NCI-H2196 (cell line): ENCODE measurements around the gene SPATA31C2.
"Not testable (repeated sequence)": the region's sequence is repeated elsewhere in the genome, so short reads cannot be mapped to it uniquely, and the experiment has no call there.

Source experiments
- DNase-seq: peaks from one replicate; lab custom pipeline; 2025; ENCODE audit not compliant: unreplicated experiment; lab: John Stamatoyannopoulos, UW

The SPATA31C2 gene

DNA sequence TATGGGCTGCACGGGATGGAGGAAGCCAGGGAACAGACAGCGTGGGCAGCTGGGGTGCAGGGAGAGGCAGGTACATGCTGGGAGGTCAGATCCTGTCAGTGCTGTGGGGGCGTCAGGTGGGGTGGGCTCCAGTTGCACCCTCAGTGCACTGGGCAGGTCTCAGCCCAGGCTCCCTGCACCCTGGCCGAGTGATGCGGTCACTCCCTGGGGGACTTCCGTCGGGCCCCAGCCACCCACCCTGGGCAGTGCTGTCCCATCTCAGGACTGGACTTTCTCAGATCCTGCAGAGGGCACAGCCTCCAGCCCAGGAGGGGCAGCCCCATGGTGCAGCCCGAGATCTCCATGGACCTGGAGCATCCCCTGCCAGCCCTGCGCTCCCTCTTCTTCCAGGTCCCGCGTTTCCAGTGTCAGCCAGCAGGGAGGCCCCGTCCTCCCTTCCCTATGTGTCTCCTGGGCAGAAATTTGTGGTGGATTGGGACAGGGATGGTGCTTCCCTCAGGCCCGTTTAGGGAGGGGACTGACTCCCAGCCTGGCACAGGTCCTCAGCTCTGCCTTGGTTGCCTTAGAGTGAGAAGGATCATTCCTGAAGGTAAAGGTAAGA, 10.5 kb downstream of the SPATA31C2 start:
- DNase-seq = not testable (repeated sequence)

DNA sequence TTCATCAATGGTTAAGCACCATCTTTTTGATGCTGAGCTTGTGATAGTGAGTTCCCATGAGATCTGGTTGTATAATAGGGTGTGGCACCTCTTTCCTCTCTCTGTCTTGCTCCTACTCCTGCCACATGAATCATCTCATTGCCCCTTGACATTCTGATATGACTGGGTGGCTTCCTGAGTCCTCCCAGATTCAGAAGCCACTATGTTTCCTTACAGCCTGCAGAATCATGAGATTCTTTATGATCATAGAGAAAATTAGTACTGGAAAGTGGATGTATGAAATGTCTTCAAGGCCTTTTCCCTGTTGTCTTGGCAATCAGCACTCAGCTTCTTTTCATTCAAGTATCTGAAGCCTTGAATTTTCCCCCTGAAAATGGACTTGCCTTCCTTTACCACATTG, 14.9 kb downstream of the SPATA31C2 start:
- not testable (repeated sequence) for DNase-seq

DNA sequence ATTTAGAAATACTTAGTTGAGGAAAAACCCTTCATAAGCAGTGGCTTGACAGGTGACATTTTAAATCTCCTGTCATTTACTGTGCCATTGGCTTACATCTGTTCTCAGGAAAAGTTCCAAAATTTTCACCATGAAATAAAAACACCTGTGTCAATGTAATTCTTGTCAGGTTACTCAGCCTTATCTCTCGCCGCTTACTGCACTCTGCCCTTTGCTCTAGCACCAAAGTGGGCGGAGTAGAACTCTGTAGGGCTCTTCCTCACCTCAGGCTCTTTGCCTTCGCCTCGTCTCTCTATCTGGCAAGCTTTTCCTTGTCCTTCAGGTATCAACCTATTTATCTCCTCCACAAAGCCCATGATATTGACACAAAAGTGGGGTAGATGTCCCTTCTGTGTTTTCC, 20.2 kb downstream of the SPATA31C2 start:
- not testable (repeated sequence) for DNase-seq

DNA sequence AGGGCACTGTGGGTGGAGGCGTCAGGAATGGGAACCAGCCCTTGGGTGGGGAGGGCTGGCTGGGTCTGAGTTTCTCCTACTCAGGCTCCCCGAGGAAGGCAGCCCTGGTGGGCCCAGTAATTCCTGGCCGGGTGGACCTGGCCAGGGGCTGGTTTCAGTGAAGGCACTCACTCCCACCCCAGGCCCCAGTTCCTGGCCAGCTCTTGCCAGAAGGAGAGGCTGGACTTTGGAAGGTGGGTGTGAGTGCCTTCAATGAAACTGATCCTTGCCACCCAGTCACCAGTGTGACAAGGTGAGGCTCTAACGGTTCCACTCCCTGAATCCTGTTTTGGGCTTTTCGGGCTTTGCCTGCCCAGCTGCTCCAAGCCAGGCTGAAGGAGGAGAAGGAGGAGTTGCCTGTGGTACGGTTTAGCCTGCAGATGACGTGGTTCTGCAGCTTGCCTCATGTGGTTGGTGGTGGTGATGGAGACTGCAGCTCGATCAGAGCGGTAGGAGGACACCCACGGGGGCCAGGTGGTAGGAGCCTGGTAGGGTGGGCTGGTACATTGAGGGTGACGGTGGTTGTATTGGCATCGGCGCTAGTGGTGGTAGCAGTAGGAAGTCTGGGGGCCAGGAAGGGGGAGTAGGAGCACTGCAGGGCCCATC, 23.2 kb downstream of the SPATA31C2 start:
- DNase-seq = not testable (repeated sequence)

DNA sequence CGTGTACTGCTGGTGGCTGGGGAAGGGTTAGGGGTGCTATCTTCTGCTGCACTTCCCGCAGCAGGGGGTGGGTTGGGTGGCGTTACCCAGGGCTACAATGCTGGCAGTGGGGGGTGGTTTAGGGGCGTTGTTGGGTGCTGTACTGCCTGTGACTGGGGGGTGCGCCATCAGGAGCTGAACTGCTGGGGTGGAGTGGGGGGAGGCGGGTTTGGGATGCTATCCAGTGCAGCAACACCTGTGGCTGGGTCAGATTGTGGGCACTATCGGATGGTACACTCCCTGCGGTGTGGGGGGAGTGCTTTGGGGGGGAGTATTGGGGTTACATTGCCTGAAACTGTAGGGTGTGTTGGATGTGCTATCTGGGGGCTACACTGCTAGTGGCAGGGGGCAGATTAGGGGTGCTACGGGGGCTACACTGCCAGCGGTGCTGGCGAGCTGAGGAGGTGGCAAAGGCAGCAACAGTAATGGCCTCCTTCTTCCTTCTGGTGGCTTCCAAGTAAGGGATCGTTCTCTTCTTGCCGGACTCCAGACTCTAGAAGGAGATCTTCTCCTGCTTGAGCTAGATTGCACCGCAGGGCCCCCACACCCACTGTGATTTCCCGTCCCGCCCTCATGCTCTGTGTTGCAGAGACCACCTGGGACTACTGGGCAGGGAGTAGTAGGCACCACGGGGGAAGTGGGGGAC, 23.9 kb downstream of the SPATA31C2 start:
- DNase-seq = not testable (repeated sequence)

DNA sequence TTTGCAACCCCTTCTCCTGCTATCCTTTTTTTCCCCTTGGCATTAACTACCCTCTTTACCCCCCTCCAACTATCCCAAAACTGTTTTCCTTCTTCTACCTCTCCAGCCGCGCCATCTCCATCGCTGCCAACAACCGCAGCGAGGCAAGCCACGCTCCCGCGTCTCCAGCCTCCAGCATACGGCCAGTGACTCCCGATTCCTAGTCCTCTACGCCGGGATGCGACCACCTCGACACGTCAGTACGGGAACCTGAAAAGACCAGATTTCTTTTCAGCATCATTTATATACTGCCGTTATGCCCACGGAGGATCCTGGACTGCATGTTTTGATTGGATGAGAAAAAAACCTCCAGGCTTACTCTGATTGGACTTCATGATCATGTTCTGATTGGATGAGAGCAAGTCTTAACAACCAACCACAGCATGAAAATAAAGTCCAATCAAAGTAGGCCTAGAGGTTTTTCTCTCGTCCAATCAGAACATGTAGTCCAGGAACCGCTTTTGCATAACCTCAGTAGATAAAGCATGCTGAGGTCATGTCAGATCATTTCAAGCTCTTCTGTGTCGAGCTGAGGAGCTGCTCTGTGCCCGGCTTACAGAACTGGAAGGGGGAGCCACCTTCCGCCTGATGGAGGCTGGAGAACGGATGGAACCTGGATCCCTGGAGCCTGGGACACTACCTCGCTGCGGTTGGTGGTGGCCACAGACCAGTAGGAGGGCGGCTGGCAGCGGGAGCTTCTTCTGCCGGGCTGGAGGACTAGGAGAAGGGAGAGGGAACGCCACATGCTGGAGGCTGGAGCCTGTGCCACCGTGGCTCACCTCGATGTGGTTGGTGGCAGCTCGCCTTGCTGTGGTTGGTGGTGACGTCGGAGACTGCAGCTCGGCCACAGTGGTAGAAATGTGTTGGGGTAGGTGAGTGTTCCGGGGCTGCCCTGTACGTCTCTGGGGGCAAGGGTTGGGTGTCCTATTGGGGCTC, 24.8 kb downstream of the SPATA31C2 start:
- not testable (repeated sequence) for DNase-seq

DNA sequence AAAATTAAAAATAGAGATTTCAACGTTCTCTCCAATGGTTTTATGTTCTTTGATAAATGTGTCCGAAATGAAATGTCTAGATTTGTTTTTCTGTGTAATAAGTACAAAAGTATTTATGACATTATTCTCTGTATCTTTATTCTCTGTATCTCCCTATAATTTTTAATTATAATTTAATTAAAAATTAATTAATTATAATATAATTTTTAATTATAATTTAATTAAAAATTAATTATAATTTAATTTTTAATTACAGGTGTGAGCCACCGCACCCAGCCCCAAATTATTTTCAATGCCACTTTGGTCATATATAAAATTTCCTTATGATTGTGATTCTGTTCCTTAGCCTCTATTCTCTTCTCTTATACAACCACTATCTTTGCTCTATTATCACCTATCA, 28.2 kb downstream of the SPATA31C2 start:
- DNase-seq = no peak

DNA sequence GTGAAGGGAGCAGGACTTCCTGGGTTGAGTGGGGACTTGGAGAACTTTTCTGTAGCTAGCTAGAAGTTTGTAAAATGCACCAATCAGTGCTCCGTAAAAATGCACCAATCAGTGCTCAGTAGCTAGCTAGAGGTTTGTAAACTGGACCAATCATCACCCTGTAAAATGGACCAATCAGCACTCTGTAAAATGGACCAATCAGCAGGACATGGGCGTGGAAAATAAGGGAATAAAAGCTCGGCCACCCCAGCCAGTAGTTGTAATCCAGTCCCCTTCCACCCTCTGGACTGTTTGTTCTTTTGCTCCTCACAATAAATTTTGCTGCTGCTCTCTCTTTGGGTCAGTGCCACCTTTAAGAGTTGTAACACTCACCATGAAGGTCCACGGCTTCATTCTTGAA, 29.5 kb downstream of the SPATA31C2 start:
- DNase-seq = no peak

DNA sequence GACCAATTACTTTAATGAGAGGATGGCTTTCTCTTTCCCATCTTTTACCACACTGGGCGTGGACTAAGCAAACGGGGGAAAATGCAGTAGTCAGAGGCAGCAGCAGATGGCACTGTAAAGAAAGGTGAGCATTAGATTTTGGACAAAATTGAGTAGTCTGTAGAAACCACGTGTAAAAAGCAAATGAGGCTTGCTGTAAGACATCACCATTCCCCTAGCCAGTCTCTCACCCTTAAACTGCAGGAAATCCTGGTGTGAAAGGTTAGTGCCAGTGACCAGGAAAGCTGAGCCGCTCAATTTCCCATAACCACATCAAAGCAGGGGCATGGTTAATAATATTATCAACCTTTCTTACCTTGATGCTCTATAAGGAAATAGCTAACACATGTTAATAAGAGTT, 31.8 kb downstream of the SPATA31C2 start:
- no peak for DNase-seq

DNA sequence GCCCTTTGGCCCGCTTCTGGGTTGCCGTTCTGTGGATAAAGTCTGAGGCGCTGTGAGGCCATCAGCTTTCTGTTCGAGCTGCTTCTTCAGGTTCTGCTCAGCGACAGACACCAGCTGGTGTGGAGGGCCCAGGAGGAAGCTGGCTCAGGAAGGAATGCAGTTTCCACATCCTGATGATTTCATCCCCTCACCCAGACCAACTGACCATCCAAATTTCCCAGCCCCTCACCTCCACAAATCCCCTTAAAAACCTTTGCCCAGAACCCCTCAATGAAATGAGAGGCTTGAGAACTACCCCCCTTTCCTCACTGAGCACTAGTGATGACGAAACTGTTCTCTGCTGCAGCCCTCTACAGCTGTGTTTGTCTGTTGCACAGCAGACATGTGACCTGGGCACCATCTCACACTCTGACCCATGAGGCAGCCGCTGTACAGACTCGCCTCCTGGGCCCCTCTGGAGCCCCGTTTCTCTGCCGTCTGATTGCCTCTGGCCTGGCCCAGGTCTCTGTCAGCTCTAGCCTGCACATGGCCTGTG, 45.4 kb downstream of the SPATA31C2 start:
- DNase-seq = no peak

DNA sequence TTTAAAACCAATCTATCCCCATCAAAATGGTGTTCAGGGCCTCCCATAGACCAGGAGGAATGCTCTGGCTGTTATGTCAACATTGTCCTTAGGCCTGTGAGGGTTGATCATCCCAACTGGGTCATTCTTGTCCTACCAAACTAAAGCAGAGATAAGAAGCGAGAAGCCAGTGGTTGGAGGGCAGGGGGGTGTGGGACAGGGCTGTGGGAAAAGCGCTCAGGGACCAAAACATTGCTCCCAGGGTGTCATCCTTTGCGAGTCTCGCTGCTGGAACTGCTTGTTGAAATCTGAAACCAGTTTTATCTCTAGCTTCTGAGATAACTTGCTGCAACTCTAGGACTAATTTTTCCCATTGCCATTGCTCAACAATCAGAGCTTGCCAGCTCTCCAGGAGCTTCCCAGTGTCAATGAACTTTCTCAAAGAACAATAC, 48.1 kb downstream of the SPATA31C2 start:
- DNase-seq = no peak

DNA sequence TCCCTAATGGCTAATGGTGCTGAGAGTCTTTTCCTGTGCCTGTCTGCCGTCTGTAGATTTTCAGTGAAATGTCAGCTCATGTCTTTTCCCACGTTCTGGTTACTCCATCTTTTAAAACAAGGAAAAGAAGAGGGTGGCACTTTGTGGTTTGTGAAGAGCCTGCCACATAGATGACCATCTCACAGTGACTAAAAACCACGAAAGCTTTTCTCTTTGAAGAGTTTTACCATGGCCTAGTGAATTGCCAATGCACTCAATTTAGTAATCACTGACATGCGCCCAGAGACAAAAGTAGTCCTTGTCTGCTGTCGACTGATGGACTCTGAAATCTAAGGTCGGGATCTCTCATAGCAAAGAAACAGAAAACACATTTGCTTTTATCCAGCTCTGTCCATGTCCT, 50.4 kb downstream of the SPATA31C2 start:
- no peak for DNase-seq

DNA sequence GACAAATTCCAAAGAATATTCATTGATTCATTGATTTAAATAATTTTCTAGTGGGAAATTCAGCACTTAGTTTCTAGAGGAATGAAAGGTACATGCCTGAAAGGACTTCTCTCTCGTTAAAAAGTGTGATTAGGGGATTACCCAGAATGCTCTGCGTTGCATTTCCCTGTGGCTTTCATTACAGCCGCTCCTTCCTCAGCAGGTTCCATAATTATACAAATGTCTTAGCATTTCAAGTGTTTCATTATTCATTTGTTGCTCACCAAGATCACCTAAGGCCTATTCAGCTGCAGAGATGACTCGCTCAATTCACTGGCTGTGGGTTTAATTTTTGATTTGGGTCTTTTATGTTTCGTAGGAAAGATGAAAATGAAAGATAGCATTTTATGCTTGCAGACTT, 52.8 kb downstream of the SPATA31C2 start:
- no peak for DNase-seq

DNA sequence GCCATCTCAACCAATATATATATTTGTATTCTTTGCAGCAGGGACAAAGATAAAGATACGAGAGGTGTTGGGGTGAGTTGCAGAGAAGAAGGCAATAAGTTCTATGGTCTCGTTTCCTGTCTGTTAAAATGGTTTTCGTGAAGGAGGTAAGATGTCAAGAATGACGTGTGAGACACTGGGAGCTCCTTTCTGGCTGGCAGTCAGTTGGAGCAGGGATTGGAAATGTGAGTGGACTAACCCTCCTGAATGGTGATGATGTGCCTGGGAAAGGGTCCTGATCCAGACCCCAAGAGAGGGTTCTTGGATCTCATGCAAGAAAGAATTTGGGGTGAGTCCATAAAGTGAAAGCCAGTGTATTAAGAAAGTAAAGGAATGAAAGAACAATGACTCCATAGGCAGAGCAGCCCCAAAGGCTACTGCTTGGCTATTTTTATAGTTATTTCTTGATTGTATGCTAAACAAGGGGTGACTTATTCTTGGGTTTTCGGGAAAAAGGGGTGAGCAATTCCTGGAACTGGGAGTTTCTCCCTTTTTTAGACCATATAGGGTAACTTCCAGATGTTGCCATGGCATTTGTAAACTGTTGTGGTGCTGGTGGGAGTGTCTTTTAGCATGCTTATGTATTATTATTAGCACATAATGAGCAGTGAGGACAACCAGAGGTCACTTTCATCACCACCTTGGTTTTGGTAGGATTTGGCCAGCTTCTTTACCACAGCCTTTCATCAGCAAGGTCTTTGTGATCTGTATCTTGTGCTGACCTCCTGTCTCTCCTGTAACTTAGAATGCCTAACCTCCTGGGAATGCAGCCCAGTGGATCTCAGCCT, 53.7 kb downstream of the SPATA31C2 start:
- no peak for DNase-seq
